ENCODE results near the gene JUP.
"Not testable (repeated sequence)": the region's sequence is repeated elsewhere in the genome, so short reads cannot be mapped to it uniquely, and the experiment has no call there.

JUP gene

DNA sequence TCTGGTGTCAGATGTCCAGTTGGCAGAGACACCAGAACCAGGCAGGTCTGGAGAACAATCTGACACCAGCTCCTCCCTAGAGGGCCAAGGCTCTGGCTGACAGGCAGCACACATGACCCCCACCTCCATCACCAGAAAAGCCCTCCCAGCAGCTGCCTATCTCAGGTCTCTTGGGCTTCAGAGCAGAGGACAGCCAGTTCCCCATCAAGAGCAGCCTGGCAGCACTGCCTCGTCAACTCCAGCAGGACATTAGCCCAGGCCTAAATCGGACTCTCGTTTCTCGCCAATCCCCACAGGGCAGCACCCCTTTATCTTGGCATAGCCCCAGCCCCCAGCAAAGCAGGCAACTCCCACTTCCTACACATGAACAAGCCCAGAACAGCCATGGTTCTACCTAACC is 4.4 kb downstream of the JUP start:
- in situ Hi-C loops (cut with MboI; ENCODE audit: low sequenced_read_pairs) = no loop called here

DNA sequence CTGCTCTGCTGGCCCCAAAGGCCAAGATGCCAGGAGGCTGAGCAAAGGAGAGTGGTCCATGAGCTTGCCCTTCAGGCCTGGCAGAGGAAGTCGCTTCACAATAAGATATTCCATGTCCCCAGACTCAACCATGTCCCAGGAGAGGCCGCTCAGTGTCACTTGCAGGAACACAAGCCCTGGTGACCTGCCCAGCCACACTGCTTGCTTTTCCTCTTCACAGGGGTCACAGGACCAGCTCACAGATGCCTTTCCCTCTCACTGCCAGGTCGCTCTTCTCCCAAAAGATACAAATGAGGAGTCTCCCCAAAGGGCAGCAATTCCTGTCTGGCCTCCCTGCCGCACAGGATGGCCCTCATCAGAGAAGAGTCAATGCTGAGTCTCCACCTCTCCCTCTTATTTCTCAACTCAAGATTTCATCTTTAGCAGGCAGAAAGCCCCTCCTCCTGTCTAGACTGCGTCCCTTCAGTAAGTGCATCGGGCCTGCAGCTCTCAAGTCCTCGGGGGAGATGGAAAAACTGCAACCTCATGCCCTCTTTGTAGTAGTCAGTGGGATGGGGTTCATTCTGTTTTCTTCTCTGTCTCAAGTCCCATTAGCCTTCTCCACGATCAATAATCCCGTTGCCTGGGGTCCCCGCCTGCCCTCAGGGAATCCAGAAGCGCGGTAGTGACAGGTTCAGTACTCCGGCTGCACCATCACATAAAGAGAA is 5.0 kb downstream of the JUP start:
- in situ Hi-C loops (cut with MboI; ENCODE audit: low sequenced_read_pairs) = no loop called here

DNA sequence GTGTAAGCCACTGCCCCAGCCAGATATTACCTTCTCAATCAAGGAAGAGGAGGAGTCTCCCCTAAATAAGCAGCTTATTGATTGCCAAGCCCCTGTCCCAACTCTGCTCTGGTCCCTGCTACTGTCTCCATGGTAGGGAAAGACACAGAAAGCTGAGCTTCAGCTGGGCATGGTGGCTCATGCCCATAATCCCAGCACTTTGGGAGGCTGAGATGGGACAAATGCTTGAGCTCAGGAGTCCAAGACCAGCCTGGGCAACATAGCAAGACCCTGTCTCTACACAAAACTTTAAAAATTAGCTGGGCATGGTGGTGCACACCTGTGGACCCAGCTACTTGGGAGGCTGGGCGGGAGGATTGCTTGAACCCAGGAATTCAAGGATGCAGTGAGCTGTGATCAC is 6.6 kb downstream of the JUP start:
- in situ Hi-C loops (cut with MboI; ENCODE audit: low sequenced_read_pairs) = no loop called here

DNA sequence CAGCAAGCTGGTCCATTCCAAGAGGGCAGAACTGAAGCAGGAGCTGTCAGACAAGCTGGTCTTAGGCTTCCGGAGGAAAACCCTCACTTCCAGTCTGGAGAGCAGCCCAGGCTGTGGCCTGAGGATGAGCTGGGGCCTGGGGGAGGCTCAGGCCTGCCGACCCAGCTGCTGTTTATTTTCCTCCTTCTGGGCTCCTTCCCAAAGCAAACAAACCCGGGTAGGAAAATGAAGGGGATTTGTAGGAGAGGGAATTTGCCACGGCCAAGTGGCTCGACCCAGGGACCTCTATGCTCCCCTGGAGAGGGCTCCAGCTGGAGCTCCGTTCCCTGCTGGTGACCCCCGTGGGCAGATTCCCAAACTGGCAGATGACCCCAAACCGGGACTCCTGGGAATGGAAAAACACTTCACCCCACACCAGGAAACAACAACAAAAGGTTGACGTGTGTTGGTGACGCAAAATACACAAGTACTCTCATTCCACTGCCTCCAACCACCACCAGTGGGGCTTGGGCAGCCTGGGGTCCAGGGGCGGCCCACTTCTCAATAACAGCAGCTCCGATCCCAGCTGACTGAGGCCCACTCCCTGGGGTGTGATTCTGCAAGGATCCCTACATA is 8.8 kb downstream of the JUP start:
- in situ Hi-C loops (cut with MboI; ENCODE audit: low sequenced_read_pairs) = no loop called here

DNA sequence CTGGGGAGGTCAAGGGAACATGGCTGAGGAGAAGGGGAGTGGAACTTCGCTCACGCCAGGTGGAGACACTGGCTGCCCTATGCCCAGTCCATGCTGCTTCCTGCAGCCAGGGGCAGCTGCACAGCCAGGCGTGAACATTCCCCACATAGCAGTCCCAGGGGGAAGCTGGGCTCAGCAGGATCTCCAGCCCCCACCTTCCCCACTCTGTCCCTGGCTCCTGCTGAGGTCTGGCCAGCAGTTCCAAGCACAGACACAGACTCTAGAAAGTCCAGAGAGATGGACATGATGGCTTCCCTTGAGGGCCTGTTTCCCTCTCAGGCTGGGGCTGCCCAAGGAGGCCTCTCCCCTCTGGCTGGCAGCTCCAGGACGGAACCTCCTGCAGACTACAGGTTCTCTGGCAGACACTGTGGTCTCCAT is 9.3 kb downstream of the JUP start:
- in situ Hi-C loops (cut with MboI; ENCODE audit: low sequenced_read_pairs) = no loop called here

DNA sequence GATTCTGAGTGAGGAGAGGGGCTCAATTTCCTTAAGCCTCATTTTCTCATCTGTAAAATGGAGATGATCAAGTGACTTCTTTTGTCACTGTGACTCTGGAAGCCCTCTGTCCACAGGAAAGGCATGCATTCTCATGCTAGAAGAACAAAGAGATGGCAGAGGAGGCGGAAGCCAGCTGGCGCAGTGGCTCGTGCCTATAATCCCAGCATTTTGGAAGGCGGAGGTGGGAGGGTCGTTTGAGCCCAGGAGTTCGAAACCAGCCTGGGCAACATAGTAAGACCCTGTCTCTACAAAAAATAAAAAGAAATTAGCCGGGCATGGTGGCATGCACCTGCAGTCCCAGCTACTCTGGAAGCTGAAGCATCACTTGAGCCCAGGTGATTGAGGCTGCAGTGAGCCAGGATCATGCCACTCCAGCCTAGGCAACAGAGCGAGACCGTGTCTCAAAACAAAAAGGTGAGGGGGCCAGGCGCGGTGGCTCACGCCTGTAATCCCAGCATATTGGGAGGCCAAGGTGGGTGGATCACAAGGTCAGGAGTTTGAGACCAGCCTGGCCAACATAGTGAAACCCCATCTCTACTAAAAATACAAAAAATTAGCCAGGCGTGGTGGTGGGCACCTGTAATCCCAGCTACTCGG is 10.1 kb downstream of the JUP start:
- in situ Hi-C loops (cut with MboI; ENCODE audit: low sequenced_read_pairs) = not testable (repeated sequence)

DNA sequence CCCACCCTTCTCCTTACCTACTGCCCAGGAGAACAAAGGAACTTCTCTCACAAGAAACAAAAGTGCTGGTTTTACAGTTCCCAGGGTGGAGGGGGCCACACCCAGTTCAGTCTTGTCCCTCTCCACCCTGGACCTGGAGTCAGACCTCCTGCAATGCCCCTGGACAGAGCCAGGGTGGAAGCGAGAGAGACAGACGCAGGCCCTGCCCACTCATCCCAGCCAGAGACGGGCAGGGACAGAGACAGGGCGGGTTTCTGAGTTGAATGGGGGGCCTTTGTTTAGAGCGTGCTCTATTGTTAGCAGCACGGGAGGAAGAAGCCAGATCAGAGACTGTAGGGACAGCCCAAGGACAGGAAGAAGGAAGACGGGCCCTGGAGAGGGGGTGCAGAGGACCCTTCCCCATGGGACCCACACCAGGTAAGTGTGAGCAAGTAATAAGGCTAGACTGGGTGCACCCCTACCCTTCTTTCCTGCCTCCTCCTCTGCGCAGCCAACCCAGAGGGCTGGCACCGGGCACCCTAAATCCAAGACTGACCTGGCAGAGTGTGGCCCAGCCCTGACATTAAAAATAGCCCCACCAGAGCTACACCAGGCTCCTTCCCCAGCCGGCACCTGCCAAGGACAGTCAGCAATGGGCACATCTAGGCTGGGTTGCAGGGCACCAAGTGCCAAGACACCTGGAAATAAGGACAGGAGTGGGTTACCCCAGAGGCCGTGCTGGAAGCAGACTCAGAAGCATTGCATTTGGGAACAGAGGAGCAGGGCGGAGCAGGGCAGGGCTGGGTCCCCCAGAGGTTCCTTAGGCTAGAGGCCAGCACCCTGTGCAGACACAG is 10.9 kb downstream of the JUP start:
- in situ Hi-C loops (cut with MboI; ENCODE audit: low sequenced_read_pairs) = no loop called here

DNA sequence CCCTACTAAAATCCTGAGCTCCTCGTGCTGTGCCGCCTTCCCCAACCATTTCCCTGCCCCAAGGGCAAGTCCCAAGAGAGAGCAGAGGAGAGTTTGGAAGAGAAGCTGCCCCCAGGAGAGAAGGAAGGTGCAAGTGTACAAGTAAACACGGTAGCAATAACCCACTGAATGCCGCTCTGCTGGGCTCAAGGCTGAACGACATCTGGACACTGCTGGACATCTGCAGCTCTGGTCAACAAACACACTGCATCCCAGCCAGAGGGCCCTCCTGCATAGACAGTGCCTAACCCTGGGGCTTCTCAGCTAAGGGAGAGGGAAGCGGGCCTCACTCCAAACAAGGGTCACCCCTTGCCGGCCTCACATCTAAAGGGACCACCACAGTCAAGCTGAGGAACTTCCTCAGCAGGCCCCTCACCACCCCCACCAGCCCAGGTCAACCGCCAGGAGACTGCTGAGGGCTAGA is 12.7 kb downstream of the JUP start:
- in situ Hi-C loops (cut with MboI; ENCODE audit: low sequenced_read_pairs) = no loop called here

DNA sequence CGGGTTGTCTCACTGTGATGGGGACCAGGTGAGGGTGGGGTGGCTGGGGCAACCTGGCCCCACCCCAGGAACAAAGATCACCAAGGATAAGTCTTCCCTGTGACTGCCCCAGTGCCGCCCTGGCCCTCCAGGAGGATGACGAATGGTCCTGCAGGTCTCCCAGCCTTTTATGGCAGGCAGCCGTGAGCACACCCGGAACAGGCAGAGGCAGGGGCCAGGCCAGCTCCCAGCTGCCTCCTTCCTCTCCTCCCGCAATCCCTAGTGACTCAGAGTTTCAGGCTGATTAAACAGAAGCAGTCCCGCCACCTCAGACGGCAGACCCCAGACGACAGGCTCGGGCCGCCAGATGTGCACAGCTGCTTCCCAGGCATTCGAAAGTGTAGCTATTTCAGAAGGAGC is 13.3 kb downstream of the JUP start:
- in situ Hi-C loops (cut with MboI; ENCODE audit: low sequenced_read_pairs) = no loop called here

DNA sequence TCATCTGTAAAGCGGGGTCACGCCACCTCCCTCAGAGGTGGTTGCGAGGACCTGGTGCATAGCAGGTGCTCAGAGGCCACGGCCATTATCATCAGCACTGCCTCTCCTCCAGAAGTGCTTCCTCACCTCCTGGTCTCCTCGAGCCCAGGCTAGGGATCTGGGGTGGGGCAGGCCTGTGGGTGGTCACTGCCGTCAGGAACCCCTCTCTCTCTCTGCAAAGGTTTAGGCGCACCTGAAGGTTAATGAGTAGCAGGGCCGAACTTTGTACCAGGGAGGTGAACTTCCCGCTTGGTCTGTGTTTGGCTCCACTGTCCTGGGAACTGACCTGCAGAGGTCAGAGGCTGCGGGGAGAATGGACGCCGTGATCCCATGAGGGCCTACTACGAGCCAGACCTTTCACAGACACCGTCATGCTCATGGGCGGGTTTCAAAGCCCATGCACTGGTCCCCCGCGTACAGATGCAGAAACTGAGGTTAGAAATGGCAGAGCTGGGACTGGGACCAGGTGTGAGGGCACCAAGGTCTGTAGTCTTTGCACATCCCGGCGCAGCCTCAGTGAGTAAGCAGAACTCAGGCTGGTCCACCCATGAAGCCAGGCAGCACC is 13.8 kb downstream of the JUP start:
- in situ Hi-C loops (cut with MboI; ENCODE audit: low sequenced_read_pairs) = no loop called here

DNA sequence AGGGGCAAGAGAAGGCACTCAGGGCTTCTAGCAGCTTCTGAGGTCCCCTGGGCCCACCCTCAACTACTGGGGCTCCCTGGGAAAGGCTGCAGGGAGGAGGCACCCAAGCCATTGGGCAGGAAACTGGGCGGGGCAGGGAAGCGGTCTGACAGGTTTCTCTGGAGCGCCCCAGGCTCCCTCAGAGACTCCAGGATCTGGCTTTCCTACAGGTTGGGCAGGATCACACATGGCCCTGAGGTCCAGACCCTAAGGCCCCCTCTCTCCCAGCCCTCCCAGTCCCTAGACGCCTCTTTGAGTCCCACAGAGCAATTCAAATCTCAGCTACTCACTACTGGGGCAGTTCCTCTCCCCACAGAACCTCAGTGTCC is 14.3 kb downstream of the JUP start:
- in situ Hi-C loops (cut with MboI; ENCODE audit: low sequenced_read_pairs) = no loop called here

DNA sequence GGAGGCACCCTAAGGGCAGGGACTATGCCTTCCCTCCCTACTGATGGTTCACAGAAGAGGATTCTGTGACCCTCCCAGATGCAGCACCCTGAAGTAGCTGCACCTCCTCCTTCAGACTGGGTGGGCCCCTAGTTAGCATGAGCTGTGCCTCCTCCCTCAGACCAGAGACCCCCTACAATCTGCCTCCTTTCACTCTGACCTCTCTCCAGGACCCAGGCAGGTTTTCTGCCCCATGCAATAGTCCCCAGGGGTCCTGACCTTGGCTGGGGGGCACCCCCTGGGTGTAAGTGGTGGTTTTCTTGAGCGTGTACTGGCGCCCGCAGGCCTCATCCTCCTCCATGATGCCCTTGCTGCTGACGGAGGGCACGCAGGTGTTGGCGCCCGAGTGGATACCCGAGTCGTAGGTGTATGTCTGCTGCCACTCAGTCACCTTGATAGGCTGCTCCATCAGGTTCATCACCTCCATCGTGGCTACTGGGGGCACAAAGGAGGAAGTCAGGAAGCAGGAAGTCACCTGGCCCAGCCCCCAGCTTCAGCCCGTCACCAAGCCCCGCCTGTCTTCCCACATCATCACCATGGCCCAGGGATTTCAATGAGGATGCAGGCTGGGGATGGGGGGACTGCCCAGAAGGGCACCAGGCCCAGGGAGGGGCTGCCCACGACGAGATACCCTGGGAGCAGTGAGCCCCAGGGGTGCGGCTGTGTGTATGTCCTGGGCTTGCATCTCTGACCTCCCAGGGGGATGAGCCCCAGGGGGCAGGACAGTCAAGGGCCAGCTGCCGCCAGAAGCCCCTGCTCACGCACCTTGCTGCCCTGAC is 14.9 kb downstream of the JUP start:
- in situ Hi-C loops (cut with MboI; ENCODE audit: low sequenced_read_pairs) = no loop called here

DNA sequence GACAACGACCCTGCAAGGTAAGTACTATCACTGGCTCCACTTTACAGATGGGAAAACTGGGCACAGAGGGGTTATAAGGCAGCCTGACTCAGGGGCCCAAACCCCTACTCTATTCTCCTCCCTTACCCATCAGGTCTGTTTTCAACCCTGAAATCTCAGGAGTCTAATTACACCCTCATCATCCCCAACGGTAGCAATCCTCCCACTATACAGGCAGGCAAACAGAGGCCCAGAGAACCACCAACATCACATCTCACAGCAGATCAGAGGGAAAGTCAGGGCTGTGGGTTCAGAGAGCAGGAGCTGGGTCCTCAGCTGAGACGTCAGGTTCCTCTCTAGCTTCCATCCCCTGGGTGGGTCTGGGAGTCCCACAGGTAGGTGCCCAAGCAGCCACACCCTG is 16.5 kb downstream of the JUP start:
- in situ Hi-C loops (cut with MboI; ENCODE audit: low sequenced_read_pairs) = no loop called here

DNA sequence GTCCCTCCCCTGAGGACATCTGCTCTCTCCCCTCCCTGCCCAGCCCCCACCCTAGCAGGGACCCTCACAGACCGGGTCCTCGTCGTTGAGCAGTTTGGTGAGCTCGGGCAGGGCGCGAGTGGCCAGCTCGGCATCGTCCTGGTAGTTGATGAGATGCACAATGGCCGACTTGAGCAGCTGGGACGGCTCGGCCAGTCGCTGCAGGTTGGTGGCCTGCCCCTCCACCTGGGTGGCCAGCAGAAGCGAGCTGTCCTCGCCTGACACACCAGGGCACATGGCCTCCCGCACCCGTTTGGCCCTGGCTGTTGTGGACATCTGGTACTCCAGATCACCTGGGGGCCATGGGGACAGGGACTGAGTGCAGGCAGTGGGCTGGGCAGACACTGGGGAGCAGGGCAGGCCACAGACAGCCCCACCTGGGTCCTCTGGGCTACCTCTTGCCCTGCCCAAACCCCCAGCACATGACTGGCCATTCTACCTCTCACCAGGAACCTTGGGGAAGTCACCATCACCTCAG is 17.1 kb downstream of the JUP start:
- in situ Hi-C loops (cut with MboI; ENCODE audit: low sequenced_read_pairs) = no loop called here

DNA sequence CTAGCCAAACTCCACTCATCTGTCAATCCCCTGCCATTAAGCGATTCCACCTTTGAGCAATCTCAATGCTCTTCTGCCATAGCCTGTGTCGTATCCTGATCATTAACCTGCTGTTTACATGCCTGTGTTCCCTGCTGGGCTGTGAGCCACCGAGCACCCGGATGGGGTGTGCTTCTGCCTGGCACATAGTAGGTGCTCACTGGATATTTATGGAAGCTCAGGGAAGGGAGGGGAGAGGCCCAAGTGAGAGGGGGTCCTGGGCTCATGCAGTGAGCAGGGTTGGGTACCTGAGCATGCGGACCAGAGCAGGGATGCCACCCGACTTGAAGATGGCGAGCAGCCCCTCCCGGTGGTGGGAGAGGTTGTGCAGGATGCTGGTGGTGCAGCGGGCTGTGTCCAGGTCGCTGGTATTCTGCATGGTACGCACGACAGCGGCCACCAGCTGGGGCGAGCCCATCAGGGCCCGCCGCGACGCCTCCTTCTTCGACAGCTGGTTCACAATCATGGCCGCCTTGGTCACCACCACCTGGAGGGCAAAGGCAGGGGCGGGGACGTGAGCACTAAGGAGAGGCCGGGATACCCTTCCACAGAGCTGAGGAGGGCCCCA is 17.7 kb downstream of the JUP start:
- in situ Hi-C loops (cut with MboI; ENCODE audit: low sequenced_read_pairs) = no loop called here

DNA sequence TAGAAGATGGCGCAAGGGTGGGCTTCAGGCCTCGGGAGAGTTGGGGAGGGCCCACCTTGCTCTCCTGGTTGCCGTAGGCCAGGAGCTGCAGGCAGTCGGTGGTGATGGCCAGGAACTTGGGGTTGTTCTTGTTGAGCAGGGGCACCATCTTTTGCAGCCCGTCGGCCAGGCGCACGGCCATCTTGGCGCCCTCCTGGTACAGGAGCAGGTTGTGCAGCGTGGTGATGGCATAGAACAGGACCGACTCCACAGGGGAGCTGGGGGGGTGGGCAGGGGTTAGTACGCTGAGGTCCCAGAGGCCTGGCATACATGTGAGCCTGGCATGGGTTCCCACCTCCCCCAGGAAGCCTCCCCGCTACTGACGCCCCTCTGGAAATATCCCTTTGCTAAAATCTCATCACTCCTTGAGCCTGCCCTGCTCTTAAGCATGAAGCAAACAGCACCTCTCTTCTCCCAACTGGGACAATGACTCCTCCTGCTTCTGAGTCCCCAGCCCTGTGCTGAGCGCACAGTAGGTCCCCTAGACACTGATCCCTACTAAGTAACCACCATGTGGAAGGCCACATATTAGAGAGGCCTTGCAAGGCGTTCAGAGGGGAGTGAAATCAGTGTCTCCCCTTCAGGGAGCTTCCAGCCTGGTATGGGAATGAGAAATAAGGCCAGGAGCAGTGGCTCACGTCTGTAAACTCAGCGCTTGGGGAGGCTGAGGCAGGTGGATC is 19.0 kb downstream of the JUP start:
- in situ Hi-C loops (cut with MboI; ENCODE audit: low sequenced_read_pairs) = no loop called here

DNA sequence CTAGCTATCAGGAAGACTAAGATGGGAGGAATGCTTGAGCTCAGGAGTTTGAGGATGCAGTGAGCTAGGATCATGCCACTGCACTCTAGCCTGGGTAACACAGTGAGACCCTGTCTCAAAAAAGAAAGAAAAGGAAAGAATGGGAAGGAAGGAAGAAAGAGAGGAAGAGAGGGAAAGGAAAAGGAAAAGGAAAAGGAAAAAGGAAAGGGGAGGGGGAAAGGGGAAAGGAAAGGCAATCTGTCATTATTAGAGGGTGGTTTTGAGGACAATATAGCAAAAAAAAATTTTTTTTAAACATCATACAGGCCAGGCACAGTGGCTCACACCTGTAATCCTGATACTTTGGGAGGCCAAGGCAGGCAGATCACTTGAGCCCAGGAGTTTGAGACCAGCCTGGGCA is 20.4 kb downstream of the JUP start:
- in situ Hi-C loops (cut with MboI; ENCODE audit: low sequenced_read_pairs) = no loop called here

DNA sequence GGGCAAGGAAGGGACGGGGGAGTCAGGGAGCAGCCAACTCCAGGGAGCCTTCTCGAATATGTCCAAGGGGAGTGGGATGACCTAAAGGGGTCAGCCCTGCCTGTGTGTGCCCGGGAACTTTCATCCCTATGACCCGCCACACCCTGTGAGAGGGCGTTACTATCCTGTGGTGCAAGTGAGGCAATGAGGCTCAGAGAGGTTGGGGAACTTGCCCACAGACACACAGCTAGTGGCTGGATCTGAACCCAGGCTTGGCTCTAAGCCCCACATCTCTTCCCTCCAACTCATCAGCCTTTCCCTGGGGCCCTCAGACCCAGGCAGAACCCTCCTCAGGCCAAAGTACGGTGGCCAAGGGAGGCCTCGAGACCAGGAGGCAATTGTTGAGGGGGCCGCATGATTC is 23.2 kb downstream of the JUP start:
- in situ Hi-C loops (cut with MboI; ENCODE audit: low sequenced_read_pairs) = no loop called here

DNA sequence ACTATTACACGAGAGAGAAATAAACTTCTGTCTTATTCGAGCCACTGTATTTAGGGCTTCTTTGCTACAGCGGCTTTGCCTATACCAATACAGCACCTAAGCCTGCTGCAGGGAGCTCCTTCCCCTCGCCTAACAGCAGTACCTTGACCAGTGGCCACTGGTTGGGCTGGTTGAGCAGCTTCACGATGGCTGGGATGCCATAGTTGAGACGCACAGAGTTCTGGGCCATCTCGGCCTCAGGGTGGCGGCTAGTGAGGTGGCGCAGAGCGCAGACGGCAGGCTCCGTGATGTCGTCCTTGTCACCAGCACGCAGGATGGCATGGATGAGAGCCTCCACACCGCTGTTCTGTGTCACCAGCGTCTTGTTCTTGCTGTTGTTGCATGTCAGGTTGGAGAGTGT is 23.7 kb downstream of the JUP start:
- in situ Hi-C loops (cut with MboI; ENCODE audit: low sequenced_read_pairs) = no loop called here
